Gastroesophageal sphincter (tissue), 4 donors: ENCODE measurements around the gene ALPL. TPM values are rescaled to one million over a fixed set of nuclear protein-coding genes. Genes with fewer than 3 reads are reported as not detected.

Experiments used
- ATAC-seq: fragments of 150-250 bp; one replicate; pipeline ENCODE4 v1.9.1; 2016; ENCODE audit warnings: mild to moderate bottlenecking, moderate library complexity
- H3K27ac ChIP-seq, 4 donors: fragments of 200-600 bp; sonication (generic) in 3 of 4; 1 replicate in 3 of 4; 2 replicates in 1 of 4; pipeline ENCODE4 v1.5.1; 2016 to 2019
- H3K27me3 ChIP-seq: fragments of 200-600 bp; sonication (generic); one replicate; pipeline ENCODE4 v1.5.1; 2019
- H3K36me3 ChIP-seq, 2 donors: fragments of 200-600 bp; sonication (generic); one replicate each; pipeline ENCODE4 v1.5.1; 2019; ENCODE audit warnings: control low read depth in 1 of 2
- H3K4me1 ChIP-seq, 3 donors: fragments of 200-600 bp; sonication (generic); 1 replicate in 2 of 3; 2 replicates in 1 of 3; pipeline ENCODE4 v1.5.1; 2016 to 2019; ENCODE audit warnings: control low read depth in 2 of 3
- H3K4me3 ChIP-seq, 2 donors: fragments of 200-600 bp; sonication (generic); one replicate each; pipeline ENCODE4 v1.5.1; 2019; ENCODE audit warnings: mild to moderate bottlenecking in 1 of 2, moderate library complexity in 1 of 2
- H3K9me3 ChIP-seq, 3 donors: fragments of 200-600 bp; sonication (generic); one replicate each; pipeline ENCODE4 v1.5.1; 2017 to 2019; ENCODE audit warnings: control low read depth in 2 of 3
- EP300 ChIP-seq: sonication (generic); formaldehyde crosslinking; IDR thresholded peaks from one replicate; pipeline ENCODE4 v1.6.1; 2017; ENCODE audit warnings: antibody characterized with exemption, mild to moderate bottlenecking
- POLR2A ChIP-seq, 2 donors: fragments of 450-650 bp; IDR thresholded peaks; one replicate each; pipeline ENCODE4 v1.6.1; 2017; ENCODE audit warnings: antibody characterized with exemption in 2 of 2, mild to moderate bottlenecking in 2 of 2, moderate library complexity in 1 of 2
- POLR2AphosphoS5 ChIP-seq: sonication (generic); formaldehyde crosslinking; IDR thresholded peaks from one replicate; pipeline ENCODE4 v1.6.1; 2017; ENCODE audit warnings: antibody characterized with exemption
- WGBS, 2 donors: methylation state at CpG; one replicate each; pipeline ENCODE4 v1.1.5; 2018; ENCODE audit warnings: low coverage in 1 of 2; 5-methylcytosine and 5-hydroxymethylcytosine counted together
- total RNA-seq, 4 donors: library from RNA; depleted of rRNA; stranded (reverse); fragments of >200 nt; gene quantifications; one replicate each; pipeline ENCODE4 v1.1.0, GENCODE V29; 2016
- TF ChIP-seq, protein P1 (sequence below), 4 experiments: fragments of 200-600 bp in 2 of 4; fragments of 450-650 bp in 2 of 4; sonication (generic) in 1 of 4; IDR thresholded peaks; one replicate each; pipeline ENCODE4 v1.5.1; 2017 to 2019; ENCODE audit warnings: antibody characterized with exemption in 4 of 4, mild to moderate bottlenecking in 2 of 4, moderate library complexity in 2 of 4

ALPL gene
- total RNA-seq, 4 donors from 2014 or later: 0.62 to 6.1 (median 3.9) TPM

DNA sequence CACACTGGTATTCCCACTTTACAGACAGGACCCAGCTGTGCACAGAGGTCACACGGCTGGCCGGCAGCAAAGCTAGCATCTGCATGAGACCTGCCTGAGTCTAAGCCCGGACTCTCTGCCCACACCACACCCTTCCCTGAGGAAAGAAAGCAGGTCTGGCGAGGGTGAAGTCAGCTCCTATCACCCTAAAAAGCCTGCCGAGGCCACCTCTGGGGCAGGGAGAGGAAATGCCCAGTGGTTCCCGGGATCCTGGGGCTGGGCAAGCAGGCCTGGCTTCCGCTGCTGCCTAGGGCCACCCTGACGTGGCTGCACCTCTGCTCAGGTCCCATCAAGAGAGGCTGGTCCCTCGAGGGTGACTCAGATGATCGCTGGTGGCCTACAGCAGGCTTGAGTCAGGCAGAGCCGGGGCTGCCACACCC, 117.7 kb downstream of the ALPL start:
- Histone ChIP-seq H3K36me3 (no peaks in the 10 kb centered on the region), H3K27me3 (peaks cover 74% of the 10 kb centered on the region), H3K9me3 (no peaks in the 10 kb centered on the region), H3K4me1 (no peaks in the 10 kb centered on the region), H3K4me3 (no peak overlapping the region), H3K27ac (no peak overlapping the region)
- ATAC-seq: no peak
- TF ChIP-seq POLR2A (IDR thresholded peaks at IDR 0.05) (no peak), EP300 (no peak), POLR2AphosphoS5 (no peak)
- TF ChIP-seq, protein P1, sequence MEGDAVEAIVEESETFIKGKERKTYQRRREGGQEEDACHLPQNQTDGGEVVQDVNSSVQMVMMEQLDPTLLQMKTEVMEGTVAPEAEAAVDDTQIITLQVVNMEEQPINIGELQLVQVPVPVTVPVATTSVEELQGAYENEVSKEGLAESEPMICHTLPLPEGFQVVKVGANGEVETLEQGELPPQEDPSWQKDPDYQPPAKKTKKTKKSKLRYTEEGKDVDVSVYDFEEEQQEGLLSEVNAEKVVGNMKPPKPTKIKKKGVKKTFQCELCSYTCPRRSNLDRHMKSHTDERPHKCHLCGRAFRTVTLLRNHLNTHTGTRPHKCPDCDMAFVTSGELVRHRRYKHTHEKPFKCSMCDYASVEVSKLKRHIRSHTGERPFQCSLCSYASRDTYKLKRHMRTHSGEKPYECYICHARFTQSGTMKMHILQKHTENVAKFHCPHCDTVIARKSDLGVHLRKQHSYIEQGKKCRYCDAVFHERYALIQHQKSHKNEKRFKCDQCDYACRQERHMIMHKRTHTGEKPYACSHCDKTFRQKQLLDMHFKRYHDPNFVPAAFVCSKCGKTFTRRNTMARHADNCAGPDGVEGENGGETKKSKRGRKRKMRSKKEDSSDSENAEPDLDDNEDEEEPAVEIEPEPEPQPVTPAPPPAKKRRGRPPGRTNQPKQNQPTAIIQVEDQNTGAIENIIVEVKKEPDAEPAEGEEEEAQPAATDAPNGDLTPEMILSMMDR (IDR thresholded peaks at IDR 0.05): no peak
- WGBS, 2 donors: 64% methylated on average over 4 of the region's 11 CpGs; no CpG with 5 or more reads in 1 of the 2 donors

Other genes with a start within 250 kb of the ALPL start
- 10 to 100 TPM; 68.3 to 94.7 (median 69.9) TPM for gene ECE1, start 219.0 kb upstream of the ALPL start, total RNA-seq
- 10 to 100 TPM in 2 of 4 donors, 1 to 10 TPM in 2; 6.4 to 16.3 (median 11.3) TPM for gene NBPF3, start 69.3 kb upstream of the ALPL start, total RNA-seq
- 1 to 10 TPM in 1 of 4 donors, under 1 TPM in 1, not detected in 2; 0.12 to 2.3 TPM for gene RAP1GAP, start 159.9 kb downstream of the ALPL start, total RNA-seq